HG03108 (cell line): Measurements from ENCODE around the gene HSD17B7.
"Not testable (repeated sequence)": the region's sequence is repeated elsewhere in the genome, so short reads cannot be mapped to it uniquely, and the experiment has no call there.

Experiments used
- ATAC-seq: cut with Tn5 transposase; IDR thresholded peaks from one replicate; pipeline ENCODE4 v1.9.1; 2021; ENCODE audit warnings: moderate library complexity; ENCODE audit not compliant: unreplicated experiment

HSD17B7 gene, protein sequence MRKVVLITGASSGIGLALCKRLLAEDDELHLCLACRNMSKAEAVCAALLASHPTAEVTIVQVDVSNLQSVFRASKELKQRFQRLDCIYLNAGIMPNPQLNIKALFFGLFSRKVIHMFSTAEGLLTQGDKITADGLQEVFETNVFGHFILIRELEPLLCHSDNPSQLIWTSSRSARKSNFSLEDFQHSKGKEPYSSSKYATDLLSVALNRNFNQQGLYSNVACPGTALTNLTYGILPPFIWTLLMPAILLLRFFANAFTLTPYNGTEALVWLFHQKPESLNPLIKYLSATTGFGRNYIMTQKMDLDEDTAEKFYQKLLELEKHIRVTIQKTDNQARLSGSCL

DNA sequence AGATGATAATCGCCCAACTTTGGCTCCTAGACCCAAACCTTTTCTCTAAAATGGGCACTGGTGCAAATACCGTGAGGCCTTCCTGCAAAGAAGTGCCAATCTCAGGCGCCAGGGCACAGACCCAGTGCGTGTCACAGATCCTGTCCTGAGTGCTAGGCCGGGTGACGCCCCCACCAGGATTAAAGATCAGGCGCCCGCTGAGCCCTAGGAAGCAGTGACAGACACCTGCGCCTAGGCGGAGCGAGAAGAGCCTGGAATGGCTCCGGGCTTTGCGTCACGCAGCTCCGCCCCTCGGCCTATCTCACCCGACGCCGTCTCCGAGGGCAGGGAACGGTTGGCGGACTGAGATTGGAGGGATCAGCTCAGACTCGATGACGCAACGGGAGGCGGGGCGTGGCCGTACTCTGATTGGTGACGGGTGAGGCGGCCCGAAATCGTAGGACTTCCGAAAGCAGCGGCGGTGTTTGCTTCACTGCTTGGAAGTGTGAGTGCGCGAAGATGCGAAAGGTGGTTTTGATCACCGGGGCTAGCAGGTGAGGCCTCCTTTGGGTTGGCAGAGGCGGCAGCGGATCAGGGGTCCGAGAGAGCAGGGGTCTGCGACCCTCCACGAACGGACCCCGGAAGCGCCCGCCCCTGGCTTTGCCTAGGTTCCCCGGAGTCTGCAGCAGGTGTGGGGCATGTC is at the start of gene HSD17B7:
TSS of gene HSD17B7 (plus strand) at position 400 of the 682 bp plus-strand sequence. CDS start at position 499, 99 bp downstream.
- ATAC-seq = peak; percentile 99

DNA sequence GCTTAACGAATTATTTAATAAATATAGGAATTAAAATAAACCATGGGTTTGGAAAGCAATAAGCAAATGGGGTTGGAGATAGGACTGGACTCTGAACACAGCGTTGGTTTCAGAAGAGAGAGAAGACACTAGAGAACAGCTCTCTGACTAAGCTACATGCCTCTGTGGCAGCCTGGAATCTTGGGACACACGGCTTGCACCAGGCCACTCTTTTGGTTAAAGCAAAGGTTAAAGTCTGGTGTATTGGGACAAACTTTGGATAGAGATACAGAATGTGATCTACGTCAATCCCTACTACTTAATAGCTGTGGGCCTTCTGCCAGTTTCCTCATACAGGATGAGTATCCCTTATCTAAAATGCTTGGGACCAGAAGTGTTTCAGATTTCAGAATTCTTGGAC is 49.7 kb upstream of the HSD17B7 start:
- ATAC-seq = no peak

DNA sequence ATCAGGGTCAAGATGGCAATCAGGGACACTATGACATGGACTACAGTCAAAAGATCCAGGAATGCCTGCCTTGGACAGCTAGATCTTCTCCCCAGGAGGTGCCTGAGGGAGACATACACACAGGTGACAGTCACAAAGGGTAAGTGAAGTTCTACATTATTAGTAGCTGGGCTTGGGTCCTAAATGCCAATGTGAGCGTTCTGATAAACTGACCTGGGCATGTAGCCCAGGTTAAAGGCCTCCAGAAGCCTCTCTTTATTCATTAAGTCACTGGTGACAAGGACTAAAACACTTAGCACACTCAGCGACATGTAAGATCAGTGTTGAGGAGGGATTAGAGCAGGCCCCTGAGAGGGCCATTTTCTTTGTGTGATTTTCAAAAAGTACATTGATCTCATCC is 48.9 kb upstream of the HSD17B7 start:
- no peak for ATAC-seq

DNA sequence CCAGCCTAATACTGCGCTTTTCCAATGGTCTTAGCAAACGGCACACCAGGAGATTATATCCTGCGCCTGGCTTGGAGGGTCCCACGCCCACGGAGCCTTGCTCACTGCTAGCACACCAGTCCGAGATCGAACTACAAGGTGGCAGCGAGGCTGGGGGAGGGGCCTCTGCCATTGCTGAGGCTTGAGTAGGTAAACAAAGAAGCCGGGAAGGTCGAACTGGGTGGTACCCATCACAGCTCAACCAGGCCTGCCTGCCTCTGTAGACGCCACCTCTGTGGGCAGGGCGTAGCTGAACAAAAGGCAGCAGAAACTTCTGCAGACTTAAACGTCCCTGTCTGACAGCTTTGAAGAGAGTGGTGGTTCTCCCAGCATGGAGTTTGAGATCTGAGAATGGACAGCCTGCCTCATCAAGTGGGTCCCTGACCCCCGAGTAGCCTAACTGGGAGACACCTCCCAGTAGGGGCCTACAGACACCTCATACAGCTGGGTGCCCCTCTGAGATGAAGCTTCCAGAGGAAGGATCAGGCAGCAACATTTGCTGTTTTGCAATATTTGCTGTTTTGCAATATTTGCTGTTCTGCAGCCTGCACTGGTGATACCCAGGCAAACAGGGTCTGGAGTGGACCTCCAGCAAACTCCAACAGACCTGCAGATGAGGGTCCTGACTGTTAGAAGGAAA is 44.1 kb upstream of the HSD17B7 start:
- not testable (repeated sequence) for ATAC-seq

DNA sequence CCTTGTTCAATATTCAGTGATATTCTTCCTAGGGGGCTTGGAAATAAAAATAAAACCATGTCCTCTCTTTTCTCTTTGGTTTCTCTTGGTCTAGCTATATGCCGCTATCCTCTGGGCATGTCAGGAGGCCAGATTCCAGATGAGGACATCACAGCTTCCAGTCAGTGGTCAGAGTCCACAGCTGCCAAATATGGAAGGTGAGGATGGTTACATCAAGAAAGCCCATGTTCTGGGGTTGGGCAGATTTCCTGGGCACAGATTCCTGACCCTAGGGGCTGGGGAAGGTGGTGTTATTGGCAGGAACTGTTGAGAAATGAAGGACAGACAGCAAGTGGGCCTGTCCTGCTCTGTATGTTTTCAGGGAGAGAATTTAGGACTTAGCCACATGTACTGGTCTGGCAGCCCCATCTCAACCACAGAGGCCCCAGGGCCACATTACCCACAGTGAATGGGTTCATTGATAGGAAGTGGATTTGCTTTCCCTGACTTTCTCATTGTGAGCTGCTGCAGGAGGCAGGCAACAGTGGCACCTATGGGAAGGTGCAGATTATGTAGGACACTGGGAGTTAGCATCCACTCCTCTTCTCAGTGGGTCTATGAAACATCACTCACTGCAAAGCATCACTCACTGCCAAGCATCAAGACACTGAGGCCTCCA is 37.4 kb upstream of the HSD17B7 start:
- ATAC-seq = no peak

DNA sequence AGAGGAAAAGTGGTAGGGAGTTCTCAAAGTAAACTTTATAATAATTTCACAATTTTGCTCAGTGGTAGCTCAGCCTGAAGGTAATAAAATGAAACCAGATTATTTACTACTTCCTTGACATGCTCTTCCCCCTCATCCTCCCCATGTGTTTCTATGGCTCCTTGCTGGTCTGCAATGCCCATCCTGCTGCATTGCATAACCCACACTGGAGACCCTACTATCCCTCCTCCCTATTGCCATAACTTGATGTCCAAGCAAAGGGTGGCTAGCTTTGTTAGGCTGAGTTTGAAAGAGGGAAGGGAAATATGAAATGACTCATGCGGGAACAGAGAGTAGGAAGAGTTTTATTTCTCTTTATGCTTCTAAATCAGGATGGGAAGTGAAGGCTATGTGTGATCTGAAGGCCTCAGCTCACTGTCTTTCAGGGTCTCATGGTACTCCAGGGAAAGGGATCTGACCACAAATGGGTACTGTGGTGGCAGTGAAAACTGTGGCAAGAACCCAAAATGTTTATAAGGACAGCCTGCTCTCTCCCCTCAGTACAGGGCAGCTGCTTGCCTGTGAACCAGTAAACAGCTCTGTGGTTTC is 36.4 kb upstream of the HSD17B7 start:
- no peak for ATAC-seq

DNA sequence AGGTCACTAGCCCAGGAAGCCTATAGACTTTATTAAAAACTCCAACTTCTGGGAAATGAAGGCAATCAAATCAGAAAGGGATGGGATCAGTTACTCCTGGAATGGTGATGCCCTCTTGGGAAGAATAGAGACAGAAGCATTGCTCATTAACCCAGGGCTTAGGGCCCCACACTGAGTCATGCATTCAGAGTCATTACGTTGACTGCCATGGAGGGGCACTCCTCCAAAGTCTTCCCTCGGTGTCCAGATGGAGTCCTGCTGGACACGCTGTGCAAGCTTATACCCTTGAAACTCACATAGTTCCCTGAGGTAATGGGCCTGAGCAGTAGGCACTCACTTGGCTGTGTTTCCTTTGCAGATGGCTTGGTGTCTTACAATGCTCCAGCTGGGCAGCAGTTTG is 35.2 kb upstream of the HSD17B7 start:
- no peak for ATAC-seq

DNA sequence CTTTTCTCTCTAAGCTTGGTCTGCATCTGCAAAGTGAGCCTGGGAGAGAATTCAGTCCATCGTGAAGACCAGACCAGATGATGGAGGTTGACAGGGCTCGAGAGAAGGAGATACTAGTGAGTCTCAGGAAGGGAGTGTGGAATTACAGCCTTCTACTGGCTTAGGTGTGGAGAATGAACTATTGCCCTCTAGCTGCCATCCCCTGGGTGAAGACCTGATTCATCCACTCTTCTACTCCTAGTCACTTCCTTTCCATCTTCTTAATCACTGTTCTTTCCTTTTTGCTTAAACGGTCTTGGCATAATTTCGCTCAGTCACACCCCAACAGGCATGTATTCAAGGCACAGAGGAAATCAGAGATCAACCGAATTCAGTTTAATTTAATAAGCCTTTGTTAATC is 34.0 kb upstream of the HSD17B7 start:
- ATAC-seq = no peak

DNA sequence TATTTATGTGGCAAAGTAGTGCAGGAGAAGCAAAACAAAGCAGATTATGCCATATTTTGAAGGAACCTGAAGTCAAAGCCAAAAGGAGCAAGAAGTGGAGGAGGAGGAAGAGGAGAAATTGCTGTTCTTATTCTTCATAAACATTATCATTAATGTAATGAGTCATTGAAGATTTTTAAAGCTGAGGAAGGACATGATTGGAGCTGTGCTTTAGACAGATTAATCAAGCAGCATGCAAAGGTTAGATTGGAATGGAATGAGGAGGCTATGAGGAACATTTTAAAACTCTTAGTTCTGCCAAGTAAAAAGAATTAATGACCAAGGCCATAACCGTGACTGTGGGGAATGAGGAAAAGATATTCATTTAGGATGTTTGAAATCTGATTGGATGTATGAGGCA is 33.0 kb upstream of the HSD17B7 start:
- ATAC-seq = no peak

DNA sequence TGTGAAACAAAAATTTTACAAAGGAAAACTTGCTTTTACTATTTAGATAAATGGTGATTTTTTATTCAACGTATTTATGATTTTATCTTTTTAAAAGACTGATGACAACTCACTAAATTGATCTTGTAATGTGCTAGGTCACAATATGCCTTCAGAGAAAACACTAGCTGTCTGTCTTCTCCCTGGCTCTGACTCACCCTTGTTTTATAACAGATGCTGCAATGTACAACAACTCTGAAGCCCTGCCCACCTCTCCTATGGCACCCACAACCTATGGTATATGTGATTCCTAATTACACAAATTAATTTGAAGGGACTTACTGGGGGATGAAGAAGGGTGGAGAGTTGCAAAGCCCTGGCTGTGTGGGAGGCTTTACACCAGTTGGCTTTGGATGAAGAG is 24.7 kb upstream of the HSD17B7 start:
- ATAC-seq = no peak

DNA sequence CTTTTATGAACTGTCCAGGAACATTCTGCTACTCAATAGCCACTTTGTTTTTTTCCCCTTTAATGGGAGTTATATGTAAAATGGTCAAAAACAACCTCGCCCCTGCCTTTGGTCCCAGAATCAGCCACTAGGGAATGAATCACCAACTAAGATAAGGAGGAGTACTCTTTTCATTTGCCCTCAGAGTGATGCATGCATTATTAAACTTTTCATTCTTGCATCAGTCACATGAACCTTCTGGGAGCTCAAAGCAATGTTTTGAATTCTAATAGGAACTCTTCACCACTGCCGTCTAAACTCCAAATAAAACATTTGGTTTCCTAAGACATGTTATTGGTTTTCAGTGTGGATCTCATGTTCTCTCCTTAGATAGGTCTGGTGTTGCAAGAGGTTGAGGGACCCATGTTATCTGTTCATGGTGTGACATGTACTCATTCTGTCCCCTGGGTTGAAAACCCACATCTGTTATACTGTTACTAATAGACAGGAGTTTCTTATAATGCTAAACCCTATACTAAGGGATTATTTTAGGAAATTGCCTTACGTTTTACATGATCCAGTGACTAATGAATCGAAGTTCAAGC is 17.8 kb upstream of the HSD17B7 start:
- ATAC-seq = no peak

DNA sequence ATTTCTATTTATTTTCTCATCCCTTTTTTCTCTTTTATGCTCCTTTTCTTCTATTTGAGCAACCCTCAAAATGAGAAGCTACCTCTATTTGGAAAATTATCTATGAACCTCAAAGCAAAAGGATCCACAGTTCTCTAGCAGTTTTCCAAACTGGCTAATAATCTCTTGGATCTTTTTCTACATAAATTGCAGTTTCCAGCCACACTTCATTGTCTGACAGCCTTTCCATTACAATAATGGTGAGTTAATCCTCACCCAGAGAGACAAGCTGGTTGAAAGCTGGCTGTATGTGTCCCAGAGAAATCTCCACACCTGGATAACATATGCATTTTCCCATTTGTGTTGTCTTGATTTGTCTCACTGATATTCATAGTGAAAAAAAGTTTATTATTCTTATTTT is 16.5 kb upstream of the HSD17B7 start:
- no peak for ATAC-seq

DNA sequence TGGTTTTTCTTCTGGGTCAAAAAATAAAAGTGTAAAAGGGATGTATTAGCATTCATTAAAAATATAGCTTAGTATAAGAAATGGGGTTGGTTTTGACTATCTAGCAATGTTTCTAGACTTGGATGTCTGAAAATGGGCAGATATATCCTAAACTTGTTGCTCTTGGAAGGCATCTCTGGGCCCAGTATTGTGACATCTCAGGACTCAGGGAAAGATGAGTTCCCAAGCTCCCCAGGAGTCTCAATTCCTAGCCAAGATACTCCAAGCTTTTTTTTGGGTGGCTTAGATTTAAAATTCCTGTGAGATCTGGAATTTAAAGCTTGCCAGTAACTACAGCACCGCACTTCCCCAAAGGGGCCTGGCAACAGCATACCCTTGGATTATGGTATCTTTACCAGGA is 11.5 kb upstream of the HSD17B7 start:
- ATAC-seq = no peak

DNA sequence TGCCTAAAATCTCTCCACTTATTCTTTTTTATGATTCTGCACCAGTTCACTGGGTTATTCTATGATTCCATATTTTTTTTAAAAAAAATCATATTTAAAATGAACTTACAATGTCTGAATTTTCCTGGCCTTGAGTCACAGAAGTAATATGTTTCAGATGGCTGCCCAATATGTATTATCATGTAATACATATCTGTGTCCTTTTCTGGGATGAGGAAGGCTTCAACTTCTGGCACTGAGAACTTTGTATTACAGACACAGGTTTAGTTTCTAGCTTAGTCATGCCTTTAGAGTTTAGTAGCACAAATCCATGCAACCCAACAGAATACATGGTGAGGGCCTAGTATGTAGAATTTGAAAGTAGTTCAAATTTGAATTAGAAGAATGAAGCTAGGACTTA is 7.8 kb upstream of the HSD17B7 start:
- no peak for ATAC-seq

DNA sequence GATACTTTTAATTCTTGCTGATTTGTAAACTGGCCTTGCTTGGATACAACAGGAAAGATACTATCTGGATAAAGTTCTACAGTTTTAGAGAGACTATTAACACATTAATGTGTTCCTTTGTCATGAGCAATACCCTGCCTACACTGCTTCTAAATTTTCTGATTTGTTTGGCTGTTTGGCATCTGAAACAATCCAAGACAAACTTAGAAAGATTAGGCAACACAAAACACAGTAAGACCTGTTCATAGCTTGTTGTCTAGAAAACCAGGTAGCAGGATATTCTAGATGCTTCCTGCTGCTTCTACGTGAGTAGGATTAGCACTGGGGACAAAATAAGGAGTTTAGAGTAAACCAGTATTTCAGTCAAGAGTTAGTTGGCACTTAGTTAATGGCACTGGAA is 5.6 kb upstream of the HSD17B7 start:
- not testable (repeated sequence) for ATAC-seq

DNA sequence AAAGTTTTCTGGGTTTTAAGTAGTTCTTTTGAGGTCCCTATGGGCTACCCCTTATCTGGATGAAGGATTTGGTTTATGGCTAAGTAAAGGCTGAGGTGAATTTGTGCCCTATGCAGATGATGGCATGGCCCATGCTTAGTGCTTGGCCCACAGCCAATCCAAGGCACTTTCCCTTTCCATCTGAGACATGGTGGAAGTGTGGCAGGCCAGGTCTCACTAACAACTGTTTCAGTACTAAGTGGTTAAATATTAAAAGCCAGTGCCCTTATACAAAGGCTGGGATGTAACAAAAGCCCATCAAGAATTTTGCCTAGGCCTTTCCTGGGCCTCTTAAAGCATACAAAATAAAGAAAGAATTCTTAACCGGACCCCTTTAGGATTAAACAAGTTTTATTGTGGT is 1.7 kb upstream of the HSD17B7 start:
- not testable (repeated sequence) for ATAC-seq

DNA sequence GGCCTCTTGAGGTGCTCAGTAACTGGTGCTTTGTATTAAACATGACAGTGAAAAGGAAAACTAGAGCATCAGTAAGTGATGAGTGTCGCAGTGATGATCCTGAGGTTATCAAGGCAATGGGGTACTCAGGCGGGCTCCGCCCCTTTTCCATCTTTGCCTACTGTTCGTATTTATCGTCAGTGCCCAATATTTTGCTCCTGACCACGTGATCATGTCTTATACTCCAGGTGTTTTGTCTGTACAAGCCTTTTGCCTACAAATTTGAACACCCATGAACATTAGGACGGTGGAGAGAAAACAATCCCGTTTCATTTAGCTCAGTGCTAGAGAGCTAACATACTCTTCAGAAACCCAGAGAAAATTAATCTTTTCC is 469 bp downstream of the HSD17B7 start:
- peak; percentile 15 for ATAC-seq

DNA sequence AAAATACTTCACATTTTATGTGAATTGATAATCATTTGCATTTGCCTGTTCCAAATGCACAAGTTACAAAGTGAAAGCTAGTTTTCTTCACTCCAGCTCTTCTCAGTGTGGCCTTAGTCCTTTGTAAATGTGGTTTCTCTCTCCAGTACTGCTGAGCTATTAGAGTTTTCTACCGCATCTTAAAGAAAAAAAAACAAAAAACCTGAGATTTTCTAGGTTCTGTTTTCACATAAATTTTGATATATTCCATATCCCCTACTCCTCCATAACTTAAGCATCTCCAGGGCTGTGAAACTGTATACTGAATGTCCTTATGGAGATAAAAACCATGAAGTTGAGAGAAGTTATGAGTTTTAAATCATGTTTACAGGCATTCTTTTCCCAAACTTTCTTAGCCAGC is 3.8 kb downstream of the HSD17B7 start:
- not testable (repeated sequence) for ATAC-seq

DNA sequence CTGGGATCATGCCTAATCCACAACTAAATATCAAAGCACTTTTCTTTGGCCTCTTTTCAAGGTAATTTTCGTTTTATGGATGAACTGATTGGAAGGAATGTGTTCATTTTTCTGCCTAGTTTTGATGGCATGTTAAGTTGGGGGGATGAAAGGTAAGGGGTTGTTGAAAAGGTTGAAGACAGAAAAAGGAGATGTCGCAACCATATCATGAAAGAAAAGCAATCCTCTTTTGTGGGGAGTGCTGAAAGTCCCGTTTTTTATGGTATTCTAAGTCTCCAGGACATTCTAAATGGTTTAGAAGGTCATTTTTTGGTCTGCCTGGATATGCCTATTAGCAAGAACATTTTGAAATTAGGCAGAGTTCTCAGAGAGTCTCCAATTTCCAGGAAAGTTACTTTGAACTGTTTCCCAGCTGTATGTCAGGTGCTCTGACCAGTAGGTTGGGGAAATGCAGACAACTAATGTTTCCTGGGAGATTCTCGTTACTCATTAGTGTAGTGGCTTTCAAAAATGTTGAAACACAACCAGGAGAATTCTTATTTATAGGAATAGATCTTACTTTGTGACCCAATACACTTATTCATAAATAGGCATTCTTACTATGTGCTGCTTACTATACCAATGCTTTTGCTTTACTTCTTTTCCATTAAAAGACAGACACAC is 6.2 kb downstream of the HSD17B7 start:
- ATAC-seq = not testable (repeated sequence)
